ENCODE results near the gene DGKH. TPM values are rescaled to one million over a fixed set of nuclear protein-coding genes. Genes with fewer than 3 reads are reported as not detected.

Gene DGKH
- polyA plus RNA-seq, 1 donor from 2014 or later, result 3.5 TPM

DNA sequence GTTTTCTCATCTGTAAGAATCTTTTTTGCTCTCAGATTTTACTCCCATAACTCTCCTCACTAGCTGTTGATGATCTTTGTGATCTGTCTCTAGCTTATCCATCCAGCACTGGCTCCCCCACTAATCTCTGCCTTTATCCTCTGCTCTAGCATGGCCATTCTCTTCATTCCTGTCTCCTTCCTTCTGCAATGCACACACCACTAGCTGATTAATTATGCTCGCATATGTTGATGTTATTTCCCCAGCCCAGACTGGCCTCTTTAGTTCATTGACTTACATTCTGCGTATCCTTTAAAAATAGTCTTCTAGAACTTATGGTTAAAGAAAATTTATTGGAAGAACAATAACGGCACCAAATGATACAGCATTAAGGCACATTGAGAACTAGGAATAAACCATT lies 52.5 kb downstream of the DGKH start:
- no peaks in the 10 kb centered on the region for H4K20me1 ChIP-seq (ENCODE audit: insufficient read depth)
- H3K4me2 ChIP-seq (ENCODE audit: low read length), result no peak overlapping the region
- H2AFZ ChIP-seq (ENCODE audit: low read depth, low read length), result no peak overlapping the region
- no peaks in the 10 kb centered on the region for H3F3A ChIP-seq (ENCODE audit: insufficient read depth, low read length, poor library complexity, severe bottlenecking)
- TF ChIP-seq RAD21 (conservative IDR thresholded peaks at IDR 0.05), result no peak
- TF ChIP-seq TAF1 (IDR thresholded peaks at IDR 0.05; ENCODE audit: low read depth), result no peak
- TF ChIP-seq EP300 (conservative IDR thresholded peaks at IDR 0.05; ENCODE audit: poor library complexity, severe bottlenecking), result no peak
- TF ChIP-seq, protein P1, sequence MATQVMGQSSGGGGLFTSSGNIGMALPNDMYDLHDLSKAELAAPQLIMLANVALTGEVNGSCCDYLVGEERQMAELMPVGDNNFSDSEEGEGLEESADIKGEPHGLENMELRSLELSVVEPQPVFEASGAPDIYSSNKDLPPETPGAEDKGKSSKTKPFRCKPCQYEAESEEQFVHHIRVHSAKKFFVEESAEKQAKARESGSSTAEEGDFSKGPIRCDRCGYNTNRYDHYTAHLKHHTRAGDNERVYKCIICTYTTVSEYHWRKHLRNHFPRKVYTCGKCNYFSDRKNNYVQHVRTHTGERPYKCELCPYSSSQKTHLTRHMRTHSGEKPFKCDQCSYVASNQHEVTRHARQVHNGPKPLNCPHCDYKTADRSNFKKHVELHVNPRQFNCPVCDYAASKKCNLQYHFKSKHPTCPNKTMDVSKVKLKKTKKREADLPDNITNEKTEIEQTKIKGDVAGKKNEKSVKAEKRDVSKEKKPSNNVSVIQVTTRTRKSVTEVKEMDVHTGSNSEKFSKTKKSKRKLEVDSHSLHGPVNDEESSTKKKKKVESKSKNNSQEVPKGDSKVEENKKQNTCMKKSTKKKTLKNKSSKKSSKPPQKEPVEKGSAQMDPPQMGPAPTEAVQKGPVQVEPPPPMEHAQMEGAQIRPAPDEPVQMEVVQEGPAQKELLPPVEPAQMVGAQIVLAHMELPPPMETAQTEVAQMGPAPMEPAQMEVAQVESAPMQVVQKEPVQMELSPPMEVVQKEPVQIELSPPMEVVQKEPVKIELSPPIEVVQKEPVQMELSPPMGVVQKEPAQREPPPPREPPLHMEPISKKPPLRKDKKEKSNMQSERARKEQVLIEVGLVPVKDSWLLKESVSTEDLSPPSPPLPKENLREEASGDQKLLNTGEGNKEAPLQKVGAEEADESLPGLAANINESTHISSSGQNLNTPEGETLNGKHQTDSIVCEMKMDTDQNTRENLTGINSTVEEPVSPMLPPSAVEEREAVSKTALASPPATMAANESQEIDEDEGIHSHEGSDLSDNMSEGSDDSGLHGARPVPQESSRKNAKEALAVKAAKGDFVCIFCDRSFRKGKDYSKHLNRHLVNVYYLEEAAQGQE (IDR thresholded peaks at IDR 0.05; ENCODE audit: borderline replicate concordance), result no peak
- TF ChIP-seq, protein P2, sequence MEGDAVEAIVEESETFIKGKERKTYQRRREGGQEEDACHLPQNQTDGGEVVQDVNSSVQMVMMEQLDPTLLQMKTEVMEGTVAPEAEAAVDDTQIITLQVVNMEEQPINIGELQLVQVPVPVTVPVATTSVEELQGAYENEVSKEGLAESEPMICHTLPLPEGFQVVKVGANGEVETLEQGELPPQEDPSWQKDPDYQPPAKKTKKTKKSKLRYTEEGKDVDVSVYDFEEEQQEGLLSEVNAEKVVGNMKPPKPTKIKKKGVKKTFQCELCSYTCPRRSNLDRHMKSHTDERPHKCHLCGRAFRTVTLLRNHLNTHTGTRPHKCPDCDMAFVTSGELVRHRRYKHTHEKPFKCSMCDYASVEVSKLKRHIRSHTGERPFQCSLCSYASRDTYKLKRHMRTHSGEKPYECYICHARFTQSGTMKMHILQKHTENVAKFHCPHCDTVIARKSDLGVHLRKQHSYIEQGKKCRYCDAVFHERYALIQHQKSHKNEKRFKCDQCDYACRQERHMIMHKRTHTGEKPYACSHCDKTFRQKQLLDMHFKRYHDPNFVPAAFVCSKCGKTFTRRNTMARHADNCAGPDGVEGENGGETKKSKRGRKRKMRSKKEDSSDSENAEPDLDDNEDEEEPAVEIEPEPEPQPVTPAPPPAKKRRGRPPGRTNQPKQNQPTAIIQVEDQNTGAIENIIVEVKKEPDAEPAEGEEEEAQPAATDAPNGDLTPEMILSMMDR (IDR thresholded peaks at IDR 0.05; ENCODE audit: poor library complexity, severe bottlenecking), result no peak
- no peak for TF ChIP-seq EZH2 (IDR thresholded peaks at IDR 0.05; ENCODE audit: borderline replicate concordance, insufficient read depth, low read length, poor library complexity, severe bottlenecking)
- TF ChIP-seq POLR2AphosphoS5 (IDR thresholded peaks at IDR 0.05), result no peak
- TF ChIP-seq MXI1 (conservative IDR thresholded peaks at IDR 0.05; ENCODE audit: poor library complexity, severe bottlenecking), result no peak
- no peak for TF ChIP-seq SMC3 (conservative IDR thresholded peaks at IDR 0.05; ENCODE audit: poor library complexity)
- no peaks in the 10 kb centered on the region for H3K27me3 ChIP-seq (ENCODE audit: insufficient read depth, low read depth, low read length)
- H3K9me2 ChIP-seq (ENCODE audit: insufficient read depth, low read length), result no peaks in the 10 kb centered on the region
- no peaks in the 10 kb centered on the region for H3K79me2 ChIP-seq (replicated peaks; ENCODE audit: insufficient read depth, low read length)
- no peaks in the 10 kb centered on the region for H3K9me3 ChIP-seq (ENCODE audit: low read length)
- no peaks in the 10 kb centered on the region for H3K36me3 ChIP-seq (ENCODE audit: insufficient read depth, low read length)
- no peak overlapping the region for H3K9ac ChIP-seq (ENCODE audit: low read length)
- H3K4me3 ChIP-seq (ENCODE audit: low read length), result no peak overlapping the region
- H3K27ac ChIP-seq (ENCODE audit: low read length), result no peak overlapping the region

DNA sequence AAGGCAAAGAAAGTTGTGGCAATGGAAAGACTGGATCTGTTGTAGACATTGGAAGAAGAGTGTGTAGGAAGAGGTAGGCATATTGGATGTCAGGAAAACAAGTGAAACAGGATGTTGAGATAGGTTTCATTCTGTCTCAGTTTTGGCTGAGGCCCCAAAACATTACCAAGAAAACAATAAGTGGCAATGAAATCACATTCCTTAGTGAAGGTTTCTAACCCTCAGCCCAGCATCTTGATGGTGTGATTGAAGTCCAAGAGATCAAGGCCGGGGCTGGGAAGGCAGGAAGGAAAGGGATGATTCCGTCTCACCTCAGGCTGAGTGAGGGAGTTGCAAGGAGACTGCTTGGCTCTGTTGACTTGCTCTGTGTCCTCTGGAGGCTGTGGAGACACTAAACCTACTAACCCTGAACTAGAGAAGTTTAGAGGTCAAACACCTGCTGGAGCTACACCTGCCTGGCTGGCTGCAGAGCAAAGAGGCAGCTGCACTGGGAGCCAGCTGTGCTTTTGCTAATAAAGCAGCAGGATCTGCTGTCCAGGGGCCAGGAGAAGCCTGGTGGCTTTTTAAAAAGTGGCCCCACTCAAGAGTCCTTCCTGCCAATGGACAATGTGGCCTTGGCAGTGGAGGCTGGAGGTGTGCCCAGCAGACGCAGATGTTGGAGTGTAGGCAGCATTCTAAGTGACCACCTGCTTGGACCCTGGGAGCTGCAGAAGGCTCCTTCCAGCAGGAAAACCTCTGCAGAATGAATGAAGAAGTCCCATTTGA lies 53.6 kb downstream of the DGKH start:
- no peaks in the 10 kb centered on the region for H3K27me3 ChIP-seq (ENCODE audit: insufficient read depth, low read depth, low read length)
- H3F3A ChIP-seq (ENCODE audit: insufficient read depth, low read length, poor library complexity, severe bottlenecking), result no peaks in the 10 kb centered on the region
- H3K9ac ChIP-seq (ENCODE audit: low read length), result no peak overlapping the region
- no peaks in the 10 kb centered on the region for H3K9me3 ChIP-seq (ENCODE audit: low read length)
- no peak overlapping the region for H2AFZ ChIP-seq (ENCODE audit: low read depth, low read length)
- H3K9me2 ChIP-seq (ENCODE audit: insufficient read depth, low read length), result no peaks in the 10 kb centered on the region
- no peaks in the 10 kb centered on the region for H4K20me1 ChIP-seq (ENCODE audit: insufficient read depth)
- no peak overlapping the region for H3K4me2 ChIP-seq (ENCODE audit: low read length)
- TF ChIP-seq EP300 (conservative IDR thresholded peaks at IDR 0.05; ENCODE audit: poor library complexity, severe bottlenecking), result no peak
- TF ChIP-seq RAD21 (conservative IDR thresholded peaks at IDR 0.05), result no peak
- H3K36me3 ChIP-seq (ENCODE audit: insufficient read depth, low read length), result no peaks in the 10 kb centered on the region
- no peaks in the 10 kb centered on the region for H3K79me2 ChIP-seq (replicated peaks; ENCODE audit: insufficient read depth, low read length)
- no peak overlapping the region for H3K4me3 ChIP-seq (ENCODE audit: low read length)
- H3K27ac ChIP-seq (ENCODE audit: low read length), result no peak overlapping the region

Data from neural cell (in vitro differentiated cells).